ENCODE results near the gene IFIT3.

IFIT3 gene

DNA sequence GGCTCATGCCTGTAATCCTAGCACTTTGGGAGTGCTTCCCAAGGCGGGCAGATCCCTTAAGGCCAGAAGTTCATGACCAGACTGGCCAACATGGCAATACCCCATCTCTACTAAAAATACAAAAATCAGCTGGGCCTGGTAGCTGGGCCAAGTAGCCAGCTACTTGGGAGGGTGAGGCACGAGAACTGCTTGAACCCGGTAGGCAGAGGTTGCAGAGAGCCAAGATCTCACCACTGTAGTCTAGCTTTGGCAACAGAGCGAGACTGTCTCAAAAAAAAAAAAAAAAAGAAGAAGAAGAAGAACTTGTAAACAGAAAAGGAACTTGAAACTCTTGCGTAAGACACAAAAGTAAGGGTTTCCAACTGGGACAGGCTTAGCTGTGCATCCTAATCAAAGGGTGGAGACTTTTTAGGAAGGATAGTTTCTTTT, 31.6 kb upstream of the IFIT3 start:
- TF ChIP-seq, protein P1, sequence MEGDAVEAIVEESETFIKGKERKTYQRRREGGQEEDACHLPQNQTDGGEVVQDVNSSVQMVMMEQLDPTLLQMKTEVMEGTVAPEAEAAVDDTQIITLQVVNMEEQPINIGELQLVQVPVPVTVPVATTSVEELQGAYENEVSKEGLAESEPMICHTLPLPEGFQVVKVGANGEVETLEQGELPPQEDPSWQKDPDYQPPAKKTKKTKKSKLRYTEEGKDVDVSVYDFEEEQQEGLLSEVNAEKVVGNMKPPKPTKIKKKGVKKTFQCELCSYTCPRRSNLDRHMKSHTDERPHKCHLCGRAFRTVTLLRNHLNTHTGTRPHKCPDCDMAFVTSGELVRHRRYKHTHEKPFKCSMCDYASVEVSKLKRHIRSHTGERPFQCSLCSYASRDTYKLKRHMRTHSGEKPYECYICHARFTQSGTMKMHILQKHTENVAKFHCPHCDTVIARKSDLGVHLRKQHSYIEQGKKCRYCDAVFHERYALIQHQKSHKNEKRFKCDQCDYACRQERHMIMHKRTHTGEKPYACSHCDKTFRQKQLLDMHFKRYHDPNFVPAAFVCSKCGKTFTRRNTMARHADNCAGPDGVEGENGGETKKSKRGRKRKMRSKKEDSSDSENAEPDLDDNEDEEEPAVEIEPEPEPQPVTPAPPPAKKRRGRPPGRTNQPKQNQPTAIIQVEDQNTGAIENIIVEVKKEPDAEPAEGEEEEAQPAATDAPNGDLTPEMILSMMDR (IDR thresholded peaks at IDR 0.05; ENCODE audit: extremely low read depth, insufficient read depth, missing control alignments): no peak
- no peak for DNase-seq (ENCODE audit: low spot score)
- in situ Hi-C loops (cut with MboI; ENCODE audit: low pct_unique_long_range_greater_than_20kb, low sequenced_read_pairs, unreplicated experiment): no loop called here

DNA sequence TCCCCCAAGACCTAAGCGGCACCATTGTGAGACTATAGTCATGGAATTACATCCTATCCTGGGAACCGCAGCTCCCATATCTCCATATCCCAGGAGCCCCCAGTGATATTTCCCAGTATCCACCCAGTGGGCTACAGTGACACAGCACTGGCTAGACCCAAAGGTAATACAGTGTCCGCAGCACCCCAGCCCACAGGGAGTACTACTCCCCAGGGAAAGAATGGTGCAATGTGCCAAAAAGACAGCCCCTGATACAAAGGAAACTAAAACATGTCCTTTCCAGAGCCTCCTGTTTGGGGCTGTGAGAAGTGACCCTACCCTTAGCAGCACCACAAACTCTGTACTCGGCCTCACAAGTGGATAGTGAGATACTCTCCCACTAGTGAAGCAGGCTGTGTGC, 30.4 kb upstream of the IFIT3 start:
- in situ Hi-C loops (cut with MboI; ENCODE audit: low pct_unique_long_range_greater_than_20kb, low sequenced_read_pairs, unreplicated experiment): no loop called here
- no peak for DNase-seq (ENCODE audit: low spot score)
- TF ChIP-seq, protein P1 (IDR thresholded peaks at IDR 0.05; ENCODE audit: extremely low read depth, insufficient read depth, missing control alignments): no peak

DNA sequence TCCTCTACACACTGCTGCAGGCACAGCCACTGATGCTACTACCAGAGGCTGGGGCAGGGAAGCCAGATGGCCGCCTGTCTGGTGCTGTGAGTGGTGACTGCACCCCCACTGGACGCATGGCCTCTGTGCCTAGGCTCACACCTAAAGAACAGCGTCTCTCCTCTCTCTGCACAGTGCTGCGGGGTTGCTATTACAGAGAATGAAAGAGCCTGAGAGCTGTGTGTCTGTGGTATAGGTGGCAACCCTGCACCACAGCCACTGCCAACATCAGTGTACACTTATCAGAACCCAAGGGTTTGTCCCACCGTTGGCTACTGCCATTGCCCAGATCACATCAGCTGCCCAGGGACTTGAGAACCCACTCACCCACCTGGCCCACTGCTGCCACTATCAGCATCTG, 30.0 kb upstream of the IFIT3 start:
- in situ Hi-C loops (cut with MboI; ENCODE audit: low pct_unique_long_range_greater_than_20kb, low sequenced_read_pairs, unreplicated experiment): no loop called here
- TF ChIP-seq, protein P1 (IDR thresholded peaks at IDR 0.05; ENCODE audit: extremely low read depth, insufficient read depth, missing control alignments): no peak
- no peak for DNase-seq (ENCODE audit: low spot score)

DNA sequence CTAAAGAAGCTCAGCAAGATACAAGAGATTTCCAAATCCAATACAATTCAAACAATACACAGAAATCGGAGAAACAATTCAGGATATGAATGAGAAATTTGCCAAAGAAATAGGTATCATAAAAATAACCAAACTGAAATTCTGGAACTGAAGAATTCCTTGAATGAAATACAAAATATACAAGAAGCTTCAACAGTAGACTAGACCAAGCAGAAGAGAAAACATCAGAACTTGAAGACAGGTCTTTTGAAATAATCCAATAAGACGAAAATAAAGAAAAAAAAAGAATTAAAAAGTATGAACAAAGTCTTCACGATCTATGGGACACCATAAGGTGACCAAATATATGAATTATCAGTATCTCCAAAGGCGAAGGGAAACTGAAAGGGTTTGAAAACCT, 28.8 kb upstream of the IFIT3 start:
- no peak for DNase-seq (ENCODE audit: low spot score)
- in situ Hi-C loops (cut with MboI; ENCODE audit: low pct_unique_long_range_greater_than_20kb, low sequenced_read_pairs, unreplicated experiment): no loop called here
- TF ChIP-seq, protein P1 (IDR thresholded peaks at IDR 0.05; ENCODE audit: extremely low read depth, insufficient read depth, missing control alignments): no peak

DNA sequence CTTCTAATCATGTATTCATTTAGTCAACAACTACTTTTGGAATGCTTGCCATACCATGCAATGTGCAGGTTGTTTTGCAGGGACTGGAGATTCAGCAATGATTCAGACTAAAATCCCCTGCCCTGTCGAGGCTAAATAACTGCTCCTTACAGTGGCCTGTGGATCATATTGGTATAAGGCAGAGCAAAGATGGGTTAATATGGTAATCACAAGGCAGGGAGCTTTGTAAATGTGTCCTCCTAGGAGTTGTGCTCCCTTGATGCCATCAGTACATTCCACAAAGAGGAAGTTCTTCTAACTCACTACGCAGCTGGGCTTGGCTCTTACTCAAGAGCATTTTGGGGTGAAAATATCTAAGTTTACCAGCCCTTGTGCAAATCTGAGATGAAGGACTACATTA, 26.6 kb upstream of the IFIT3 start:
- in situ Hi-C loops (cut with MboI; ENCODE audit: low pct_unique_long_range_greater_than_20kb, low sequenced_read_pairs, unreplicated experiment): no loop called here

DNA sequence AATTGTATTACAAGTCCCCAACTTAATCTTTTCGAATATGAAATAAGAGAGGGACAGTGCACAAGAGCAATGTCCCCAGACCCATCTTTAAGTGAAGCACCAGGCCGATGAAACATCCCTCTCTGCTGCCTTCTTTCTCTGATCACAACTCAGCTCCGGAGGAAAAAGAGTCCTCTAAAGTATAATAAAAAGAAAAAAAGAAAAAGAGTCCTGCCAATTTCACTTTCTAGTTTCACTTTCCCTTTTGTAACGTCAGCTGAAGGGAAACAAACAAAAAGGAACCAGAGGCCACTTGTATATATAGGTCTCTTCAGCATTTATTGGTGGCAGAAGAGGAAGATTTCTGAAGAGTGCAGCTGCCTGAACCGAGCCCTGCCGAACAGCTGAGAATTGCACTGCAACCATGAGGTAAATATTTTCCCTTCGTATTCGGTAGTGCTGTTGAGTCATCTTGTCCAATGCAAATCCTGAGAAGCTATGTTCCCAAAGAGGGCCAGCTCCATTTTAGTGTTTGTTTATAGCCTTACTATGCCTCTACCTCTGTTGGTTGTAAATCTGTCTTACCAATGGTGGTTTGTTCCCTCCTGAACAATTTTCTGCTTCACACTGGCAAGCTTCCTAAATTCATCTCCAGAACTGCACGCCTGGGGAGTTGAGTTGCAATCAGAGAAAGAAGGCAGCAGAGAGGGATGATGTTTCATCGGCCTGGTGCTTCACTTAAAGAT, 25.9 kb upstream of the IFIT3 start, which contains the start of gene IFIT2:
TSS of gene IFIT2 (plus strand) at position 326 of the 725 bp plus-strand sequence. CDS start at position 404, 78 bp downstream.
- TF ChIP-seq, protein P1 (IDR thresholded peaks at IDR 0.05; ENCODE audit: extremely low read depth, insufficient read depth, missing control alignments): no peak
- peak; percentile 37 for DNase-seq (ENCODE audit: low spot score)
- in situ Hi-C loops (cut with MboI; ENCODE audit: low pct_unique_long_range_greater_than_20kb, low sequenced_read_pairs, unreplicated experiment): no loop called here

More for the DNA sequence above, 26.6 kb upstream of the IFIT3 start:
- TF ChIP-seq, protein P1 (IDR thresholded peaks at IDR 0.05; ENCODE audit: extremely low read depth, insufficient read depth, missing control alignments): no peak
- no peak for DNase-seq (ENCODE audit: low spot score)
